RWPE2 (cell line): Measurements from ENCODE around the gene KCNG4.

Experiments used
- ATAC-seq: fragments of 200-7000 bp; cut with Tn5 transposase; 3 replicates; pipeline ENCODE4 v1.9.1; 2021; ENCODE audit warnings: low read depth
- DNase-seq: peaks from one replicate; pipeline ENCODE4 v3.0.0-alpha.2; 2020; ENCODE audit warnings: low spot score
- H3K27ac ChIP-seq: fragments of 450-650 bp; 2 replicates; pipeline ENCODE4 v1.5.1; 2017; ENCODE audit warnings: mild to moderate bottlenecking; ENCODE audit not compliant: poor library complexity, severe bottlenecking
- H3K27me3 ChIP-seq: fragments of 250-450 bp; sonication (Bioruptor Pico); 2 replicates; pipeline ENCODE4 v1.5.1; 2021; ENCODE audit warnings: mild to moderate bottlenecking, moderate library complexity; ENCODE audit not compliant: insufficient read depth, poor library complexity, severe bottlenecking
- H3K36me3 ChIP-seq: fragments of 250-450 bp; sonication (Bioruptor Pico); 2 replicates; pipeline ENCODE4 v1.5.1; 2020; ENCODE audit warnings: low read depth, mild to moderate bottlenecking, moderate library complexity
- H3K4me1 ChIP-seq: fragments of 250-450 bp; sonication (Bioruptor Pico); 2 replicates; pipeline ENCODE4 v1.5.1; 2021; ENCODE audit warnings: mild to moderate bottlenecking, moderate library complexity; ENCODE audit not compliant: insufficient read depth, poor library complexity, severe bottlenecking
- H3K4me3 ChIP-seq: fragments of 250-450 bp; sonication (Bioruptor Pico); 2 replicates; pipeline ENCODE4 v1.5.1; 2021; ENCODE audit warnings: mild to moderate bottlenecking, moderate library complexity; ENCODE audit not compliant: severe bottlenecking
- H3K9me3 ChIP-seq: fragments of 250-450 bp; sonication (Bioruptor Pico); 2 replicates; pipeline ENCODE4 v1.5.1; 2021; ENCODE audit warnings: mild to moderate bottlenecking, moderate library complexity; ENCODE audit not compliant: severe bottlenecking
- CTCF ChIP-seq: fragments of 450-650 bp; IDR thresholded peaks from one replicate; pipeline ENCODE4 v1.5.1; 2017; ENCODE audit warnings: mild to moderate bottlenecking, moderate library complexity; ENCODE audit not compliant: poor library complexity, severe bottlenecking

KCNG4 gene

GRCh38 chr16:84191466-84191865 is 48.3 kb downstream of the KCNG4 start:
- no peak overlapping the region for H3K4me3 ChIP-seq
- TF ChIP-seq CTCF: no peak
- no peaks in the 10 kb centered on the region for H3K9me3 ChIP-seq
- H3K36me3 ChIP-seq: no peaks in the 10 kb centered on the region
- ATAC-seq (no peak), DNase-seq (no peak)
- no peaks in the 10 kb centered on the region for H3K27me3 ChIP-seq
- peaks cover under 1% of the 10 kb centered on the region for H3K4me1 ChIP-seq
- H3K27ac ChIP-seq: no peak overlapping the region

- H3K4me3 ChIP-seq: no peak within 1 kb of the TSS
- no peak for ATAC-seq
- no peak for DNase-seq
Measured at GRCh38 chr16:84190731-84191388, 49.0 kb downstream of the KCNG4 start, which contains the start of gene ADAD2. Gene ADAD2, plus strand, starts transcription at chr16:84191157. Its CDS starts 74 bp downstream, at chr16:84191231.

GRCh38 chr16:84186685-84187437 is 53.0 kb downstream of the KCNG4 start, which contains the start of gene TAF1C:
Gene TAF1C, minus strand, starts transcription at chr16:84187057. Its CDS starts 2,069 bp downstream, at chr16:84184988.
- no peaks in the 10 kb centered on the region for H3K9me3 ChIP-seq
- peak; percentile 90 for ATAC-seq
- no peak within 1 kb of the TSS for H3K27ac ChIP-seq

More at GRCh38 chr16:84190731-84191388, 49.0 kb downstream of the KCNG4 start, which contains the start of gene ADAD2:
- no peaks in the 10 kb centered on the region for H3K4me1 ChIP-seq
- no peak for TF ChIP-seq CTCF
- no peak within 1 kb of the TSS for H3K27ac ChIP-seq
- no peaks in the 10 kb centered on the region for H3K36me3 ChIP-seq
- H3K27me3 ChIP-seq: no peaks in the 10 kb centered on the region
- no peaks in the 10 kb centered on the region for H3K9me3 ChIP-seq

GRCh38 chr16:84184775-84185174 is 55.0 kb downstream of the KCNG4 start:
- H3K36me3 ChIP-seq: peaks cover 32% of the 10 kb centered on the region
- no peak for TF ChIP-seq CTCF
- ATAC-seq (no peak), DNase-seq (no peak)
- no peaks in the 10 kb centered on the region for H3K4me1 ChIP-seq
- H3K27me3 ChIP-seq: no peaks in the 10 kb centered on the region
- H3K9me3 ChIP-seq: no peaks in the 10 kb centered on the region
- no peak overlapping the region for H3K4me3 ChIP-seq
- H3K27ac ChIP-seq: no peak overlapping the region

More at GRCh38 chr16:84186685-84187437, 53.0 kb downstream of the KCNG4 start, which contains the start of gene TAF1C:
- peaks cover 27% of the 10 kb centered on the region for H3K36me3 ChIP-seq
- H3K4me1 ChIP-seq: no peaks in the 10 kb centered on the region
- DNase-seq: peak; percentile 79
- H3K4me3 ChIP-seq: peak within 1 kb of the TSS; percentile 74
- no peaks in the 10 kb centered on the region for H3K27me3 ChIP-seq
- peak; percentile 98 for TF ChIP-seq CTCF
